ENCODE data around the gene KCNE5.

KCNE5 gene

DNA sequence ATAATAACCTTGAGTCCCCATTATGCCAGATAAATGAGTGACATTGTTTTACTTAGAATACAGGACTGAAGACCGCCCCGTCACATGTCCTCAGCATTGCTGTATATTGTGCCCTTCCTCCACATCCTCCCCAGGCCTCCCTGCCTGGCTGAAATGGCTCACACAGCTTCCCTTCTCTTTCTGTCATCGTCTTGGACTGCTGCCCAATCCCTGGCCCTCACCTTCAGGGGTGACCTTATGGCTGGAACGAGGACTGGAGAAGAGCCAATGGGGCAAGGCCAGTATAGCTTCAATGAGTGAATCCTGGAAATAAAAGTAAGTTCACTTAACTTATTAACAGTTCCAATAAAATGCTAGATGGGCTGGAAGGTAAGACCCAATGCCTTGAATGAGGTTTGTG lies 2.7 kb downstream of the KCNE5 start:
- no peak for DNase-seq
- Histone ChIP-seq H3K9me3 (replicated peaks; ENCODE audit: insufficient read depth, low read length) (no peaks in the 10 kb centered on the region), H3K9me2 (replicated peaks; ENCODE audit: insufficient read depth, low read length) (no peaks in the 10 kb centered on the region), H3K4me3 (ENCODE audit: low read length) (no peak overlapping the region), H3K9ac (ENCODE audit: low read length) (no peak overlapping the region), H4K20me1 (ENCODE audit: insufficient read depth, low read length) (no peaks in the 10 kb centered on the region), H3K4me2 (ENCODE audit: low read depth, low read length) (no peak overlapping the region), H3K27me3 (replicated peaks; ENCODE audit: insufficient read depth, low read length) (no peaks in the 10 kb centered on the region), H3K27ac (ENCODE audit: low read length) (no peak overlapping the region), H3F3A (ENCODE audit: insufficient read depth, low read length) (no peaks in the 10 kb centered on the region), H3K4me1 (ENCODE audit: low read length) (no peaks in the 10 kb centered on the region), H3K79me2 (ENCODE audit: low read length) (no peaks in the 10 kb centered on the region), H3K36me3 (replicated peaks; ENCODE audit: insufficient read depth, low read length) (no peaks in the 10 kb centered on the region), H2AFZ (ENCODE audit: low read length) (no peak overlapping the region)
- no peak for TF ChIP-seq EZH2phosphoT487 (IDR thresholded peaks at IDR 0.05; ENCODE audit: low read length)
- TF ChIP-seq, protein P1, sequence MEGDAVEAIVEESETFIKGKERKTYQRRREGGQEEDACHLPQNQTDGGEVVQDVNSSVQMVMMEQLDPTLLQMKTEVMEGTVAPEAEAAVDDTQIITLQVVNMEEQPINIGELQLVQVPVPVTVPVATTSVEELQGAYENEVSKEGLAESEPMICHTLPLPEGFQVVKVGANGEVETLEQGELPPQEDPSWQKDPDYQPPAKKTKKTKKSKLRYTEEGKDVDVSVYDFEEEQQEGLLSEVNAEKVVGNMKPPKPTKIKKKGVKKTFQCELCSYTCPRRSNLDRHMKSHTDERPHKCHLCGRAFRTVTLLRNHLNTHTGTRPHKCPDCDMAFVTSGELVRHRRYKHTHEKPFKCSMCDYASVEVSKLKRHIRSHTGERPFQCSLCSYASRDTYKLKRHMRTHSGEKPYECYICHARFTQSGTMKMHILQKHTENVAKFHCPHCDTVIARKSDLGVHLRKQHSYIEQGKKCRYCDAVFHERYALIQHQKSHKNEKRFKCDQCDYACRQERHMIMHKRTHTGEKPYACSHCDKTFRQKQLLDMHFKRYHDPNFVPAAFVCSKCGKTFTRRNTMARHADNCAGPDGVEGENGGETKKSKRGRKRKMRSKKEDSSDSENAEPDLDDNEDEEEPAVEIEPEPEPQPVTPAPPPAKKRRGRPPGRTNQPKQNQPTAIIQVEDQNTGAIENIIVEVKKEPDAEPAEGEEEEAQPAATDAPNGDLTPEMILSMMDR (IDR thresholded peaks at IDR 0.05; ENCODE audit: low read length) = no peak
- TF ChIP-seq EZH2 (optimal IDR thresholded peaks at IDR 0.05; ENCODE audit: low read depth, low read length) = no peak

DNA sequence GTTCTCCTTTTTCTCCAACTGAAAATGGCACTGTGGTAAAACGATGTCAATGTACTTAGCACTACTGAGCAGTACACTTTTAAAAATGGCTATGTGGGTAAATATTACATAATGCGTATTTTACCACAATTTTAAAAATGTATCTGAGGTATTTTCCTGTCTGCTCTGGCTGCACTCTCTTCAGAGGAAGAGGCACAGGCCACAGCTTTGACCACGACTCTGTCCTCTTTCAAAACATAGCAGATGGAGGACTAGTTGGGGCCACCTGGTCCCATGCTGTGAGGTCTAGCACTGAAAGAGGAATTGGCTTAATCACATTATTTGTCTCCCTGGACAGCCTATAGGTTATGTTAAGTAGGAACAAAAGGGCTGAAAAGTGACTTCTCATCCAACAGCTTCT lies 5.2 kb downstream of the KCNE5 start:
- Histone ChIP-seq H3K79me2 (ENCODE audit: low read length) (no peaks in the 10 kb centered on the region), H3K9ac (ENCODE audit: low read length) (no peak overlapping the region), H3F3A (ENCODE audit: insufficient read depth, low read length) (no peaks in the 10 kb centered on the region), H4K20me1 (ENCODE audit: insufficient read depth, low read length) (no peaks in the 10 kb centered on the region), H3K4me3 (ENCODE audit: low read length) (no peak overlapping the region), H2AFZ (ENCODE audit: low read length) (no peak overlapping the region), H3K36me3 (replicated peaks; ENCODE audit: insufficient read depth, low read length) (no peaks in the 10 kb centered on the region), H3K4me2 (ENCODE audit: low read depth, low read length) (no peak overlapping the region), H3K27me3 (replicated peaks; ENCODE audit: insufficient read depth, low read length) (no peaks in the 10 kb centered on the region), H3K27ac (ENCODE audit: low read length) (no peak overlapping the region), H3K9me3 (replicated peaks; ENCODE audit: insufficient read depth, low read length) (no peaks in the 10 kb centered on the region), H3K4me1 (ENCODE audit: low read length) (no peaks in the 10 kb centered on the region), H3K9me2 (replicated peaks; ENCODE audit: insufficient read depth, low read length) (no peaks in the 10 kb centered on the region)
- peak; percentile 13 for DNase-seq
- TF ChIP-seq, protein P1 (IDR thresholded peaks at IDR 0.05; ENCODE audit: low read length) = no peak
- TF ChIP-seq EZH2phosphoT487 (IDR thresholded peaks at IDR 0.05; ENCODE audit: low read length) (no peak), EZH2 (optimal IDR thresholded peaks at IDR 0.05; ENCODE audit: low read depth, low read length) (no peak)

DNA sequence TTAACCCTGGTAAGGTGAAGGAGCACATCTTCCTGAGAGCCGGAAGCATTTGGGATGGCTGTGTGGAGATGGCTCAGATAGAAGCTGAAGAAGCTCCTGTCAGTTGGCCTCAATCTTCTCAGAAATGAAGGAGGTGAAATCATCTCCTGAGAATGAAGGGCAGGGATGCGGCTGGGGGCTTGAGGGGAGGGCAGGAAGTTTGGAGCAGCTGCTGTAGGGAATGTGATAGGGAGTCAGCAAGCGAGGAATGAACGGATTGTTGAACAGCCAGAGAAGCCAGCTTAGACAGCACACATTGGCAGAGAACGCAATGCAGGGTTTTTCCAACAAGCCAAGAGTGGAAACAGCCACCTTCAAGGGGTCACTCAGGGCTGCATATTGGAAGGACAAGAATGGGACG lies 10.0 kb downstream of the KCNE5 start:
- Histone ChIP-seq H3K27me3 (replicated peaks; ENCODE audit: insufficient read depth, low read length) (no peaks in the 10 kb centered on the region), H3K9me3 (replicated peaks; ENCODE audit: insufficient read depth, low read length) (no peaks in the 10 kb centered on the region), H3K9ac (ENCODE audit: low read length) (no peak overlapping the region), H3K4me1 (ENCODE audit: low read length) (no peaks in the 10 kb centered on the region), H3K27ac (ENCODE audit: low read length) (no peak overlapping the region), H3K79me2 (ENCODE audit: low read length) (no peaks in the 10 kb centered on the region), H3K4me2 (ENCODE audit: low read depth, low read length) (no peak overlapping the region), H3F3A (ENCODE audit: insufficient read depth, low read length) (no peaks in the 10 kb centered on the region), H2AFZ (ENCODE audit: low read length) (no peak overlapping the region), H3K9me2 (replicated peaks; ENCODE audit: insufficient read depth, low read length) (no peaks in the 10 kb centered on the region), H4K20me1 (ENCODE audit: insufficient read depth, low read length) (no peaks in the 10 kb centered on the region), H3K36me3 (replicated peaks; ENCODE audit: insufficient read depth, low read length) (no peaks in the 10 kb centered on the region), H3K4me3 (ENCODE audit: low read length) (no peak overlapping the region)
- DNase-seq = no peak
- no peak for TF ChIP-seq EZH2phosphoT487 (IDR thresholded peaks at IDR 0.05; ENCODE audit: low read length)
- TF ChIP-seq, protein P1 (IDR thresholded peaks at IDR 0.05; ENCODE audit: low read length) = no peak
- TF ChIP-seq EZH2 (optimal IDR thresholded peaks at IDR 0.05; ENCODE audit: low read depth, low read length) = no peak

Data from MM.1S (cell line).